Astrocyte of the spinal cord (primary cell): ENCODE measurements around the gene F10.

Experiments used
- DNase-seq: peaks from one replicate; pipeline ENCODE4 v3.0.0; 2011; ENCODE audit warnings: low read depth, low spot score
- H3K4me3 ChIP-seq: 2 replicates; pipeline ENCODE4 v1.5.1; 2011; ENCODE audit warnings: low read depth, mild to moderate bottlenecking, low read length, moderate library complexity
- in situ Hi-C: cut with HindIII; loops from 2 replicates; pipeline ENCODE4 v1.10.0; 2017; ENCODE audit warnings: low sequenced_read_pairs
- TF ChIP-seq, protein P1 (sequence below): IDR thresholded peaks from 2 replicates; pipeline ENCODE4 v1.5.1; 2012; ENCODE audit warnings: low read depth, mild to moderate bottlenecking, low read length, inconsistent platforms

F10 gene

DNA sequence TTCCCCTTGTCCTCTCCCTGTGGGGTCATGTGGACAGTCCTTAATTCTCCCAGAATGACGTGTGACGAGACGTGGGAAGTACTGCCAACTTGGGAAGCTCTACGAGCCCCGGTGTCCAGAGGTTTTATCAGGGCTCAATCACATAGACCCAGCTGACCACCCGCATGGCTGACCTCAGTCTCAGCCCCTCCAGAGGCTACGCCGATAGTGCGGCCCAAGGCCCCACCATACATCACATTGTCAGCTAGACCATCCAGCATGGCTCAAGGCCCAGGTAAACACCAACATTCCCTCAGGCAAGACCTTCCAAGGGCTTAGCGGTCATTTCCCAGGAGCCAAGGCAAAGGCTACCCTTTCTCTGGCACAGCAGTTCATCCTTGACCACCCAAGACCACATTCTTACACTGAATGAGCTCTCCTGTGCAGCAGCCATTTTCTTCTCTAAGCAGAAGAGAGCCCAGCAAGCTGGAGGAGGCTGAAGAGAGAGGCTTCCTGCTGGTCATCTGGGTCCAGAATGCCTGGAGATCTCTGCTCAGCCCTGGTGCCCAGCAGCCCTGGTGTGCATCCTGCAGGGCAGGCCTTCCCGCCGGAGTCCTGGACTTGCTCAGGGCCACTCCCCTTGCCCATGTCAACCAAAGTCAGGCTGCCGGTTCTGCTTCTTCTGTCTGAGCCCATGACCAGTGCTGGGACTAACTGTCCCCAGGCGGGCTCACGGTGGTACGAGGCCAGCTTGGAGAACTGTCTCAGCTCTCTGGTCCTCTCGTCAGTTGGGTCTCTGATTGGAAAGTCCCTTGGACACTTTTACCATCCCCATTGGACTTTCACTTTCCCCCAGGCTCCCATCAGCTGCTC is 7.9 kb upstream of the F10 start:
- in situ Hi-C loops = no loop called here
- no peak overlapping the region for H3K4me3 ChIP-seq
- TF ChIP-seq, protein P1, sequence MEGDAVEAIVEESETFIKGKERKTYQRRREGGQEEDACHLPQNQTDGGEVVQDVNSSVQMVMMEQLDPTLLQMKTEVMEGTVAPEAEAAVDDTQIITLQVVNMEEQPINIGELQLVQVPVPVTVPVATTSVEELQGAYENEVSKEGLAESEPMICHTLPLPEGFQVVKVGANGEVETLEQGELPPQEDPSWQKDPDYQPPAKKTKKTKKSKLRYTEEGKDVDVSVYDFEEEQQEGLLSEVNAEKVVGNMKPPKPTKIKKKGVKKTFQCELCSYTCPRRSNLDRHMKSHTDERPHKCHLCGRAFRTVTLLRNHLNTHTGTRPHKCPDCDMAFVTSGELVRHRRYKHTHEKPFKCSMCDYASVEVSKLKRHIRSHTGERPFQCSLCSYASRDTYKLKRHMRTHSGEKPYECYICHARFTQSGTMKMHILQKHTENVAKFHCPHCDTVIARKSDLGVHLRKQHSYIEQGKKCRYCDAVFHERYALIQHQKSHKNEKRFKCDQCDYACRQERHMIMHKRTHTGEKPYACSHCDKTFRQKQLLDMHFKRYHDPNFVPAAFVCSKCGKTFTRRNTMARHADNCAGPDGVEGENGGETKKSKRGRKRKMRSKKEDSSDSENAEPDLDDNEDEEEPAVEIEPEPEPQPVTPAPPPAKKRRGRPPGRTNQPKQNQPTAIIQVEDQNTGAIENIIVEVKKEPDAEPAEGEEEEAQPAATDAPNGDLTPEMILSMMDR = no peak
- no peak for DNase-seq

- H3K4me3 ChIP-seq = no peak overlapping the region
- no peak for DNase-seq
- in situ Hi-C loops = no loop called here
- TF ChIP-seq, protein P1 = no peak
Observed at GRCh38 chr13:113115363-113116205, 7.0 kb upstream of the F10 start.

DNA sequence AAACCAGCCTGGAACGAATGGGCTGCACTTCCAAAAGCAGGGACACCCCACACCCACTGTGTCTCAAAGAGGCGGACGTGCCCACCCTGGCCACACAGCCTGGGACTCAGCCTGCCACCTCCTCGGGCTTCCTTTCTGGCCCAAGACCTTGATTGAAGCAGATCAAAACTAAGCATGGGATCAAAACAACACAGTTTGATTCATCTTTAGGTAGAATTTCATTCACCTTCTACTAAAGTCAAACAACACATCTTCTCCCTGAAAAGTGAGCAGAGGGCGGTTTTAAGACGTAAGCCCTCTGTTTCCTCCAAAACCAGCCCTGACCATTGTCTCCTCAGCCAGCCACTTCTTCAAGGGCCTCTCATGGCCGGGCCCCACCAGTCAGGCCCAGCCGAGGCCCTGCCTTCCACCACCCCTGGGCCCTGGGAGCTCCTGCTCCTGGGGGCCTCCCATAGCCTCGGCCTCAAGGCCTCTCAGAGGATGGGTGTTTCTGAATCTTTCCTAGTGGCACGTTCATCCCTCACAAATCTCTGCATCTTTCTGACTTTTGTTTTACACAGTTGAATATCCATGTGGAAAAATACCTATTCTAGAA is 6.3 kb upstream of the F10 start:
- no peak for DNase-seq
- H3K4me3 ChIP-seq = no peak overlapping the region
- TF ChIP-seq, protein P1 = no peak
- in situ Hi-C loops = no loop called here

DNA sequence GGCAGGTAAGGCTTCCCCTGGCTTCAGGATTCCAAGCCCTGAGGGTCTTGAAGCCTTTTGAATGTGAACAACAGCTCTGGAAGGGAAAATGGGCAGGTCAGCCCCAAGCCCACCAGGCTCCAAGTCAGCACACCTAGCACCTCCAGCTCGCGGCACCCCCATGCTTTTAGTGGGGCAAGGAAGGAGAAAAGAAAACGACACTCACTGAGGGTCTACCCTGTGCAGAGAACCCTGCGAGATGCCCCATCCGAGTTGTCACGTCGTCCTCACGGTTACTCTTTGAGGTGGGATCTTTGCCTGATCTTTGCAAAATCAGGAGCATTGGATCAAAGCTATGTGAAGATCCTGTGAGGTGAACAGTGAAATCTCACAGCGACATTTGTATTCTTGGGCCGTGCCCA is 5.7 kb upstream of the F10 start:
- DNase-seq = no peak
- TF ChIP-seq, protein P1 = no peak
- H3K4me3 ChIP-seq = no peak overlapping the region
- in situ Hi-C loops = no loop called here

DNA sequence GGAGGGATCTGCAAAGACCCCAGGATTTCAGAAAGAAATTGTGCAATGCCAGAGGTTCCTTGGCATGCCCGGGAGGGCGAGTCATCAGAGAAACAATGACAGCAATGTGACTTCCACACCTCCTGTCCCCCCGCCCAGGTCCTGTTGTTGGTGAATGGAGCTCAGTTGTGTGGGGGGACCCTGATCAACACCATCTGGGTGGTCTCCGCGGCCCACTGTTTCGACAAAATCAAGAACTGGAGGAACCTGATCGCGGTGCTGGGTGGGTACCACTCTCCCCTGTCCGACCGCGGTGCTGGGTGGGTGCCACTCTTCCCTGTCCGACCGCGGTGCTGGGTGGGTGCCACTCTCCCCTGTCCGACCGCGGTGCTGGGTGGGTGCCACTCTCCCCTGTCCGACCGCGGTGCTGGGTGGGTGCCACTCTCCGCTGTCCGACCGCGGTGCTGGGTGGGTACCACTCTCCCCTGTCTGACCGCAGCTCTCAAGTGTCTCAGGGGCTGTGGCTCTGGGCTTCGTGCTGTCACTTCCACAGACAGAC is 5.2 kb upstream of the F10 start:
- in situ Hi-C loops = no loop called here
- no peak overlapping the region for H3K4me3 ChIP-seq
- no peak for DNase-seq
- TF ChIP-seq, protein P1 = no peak

DNA sequence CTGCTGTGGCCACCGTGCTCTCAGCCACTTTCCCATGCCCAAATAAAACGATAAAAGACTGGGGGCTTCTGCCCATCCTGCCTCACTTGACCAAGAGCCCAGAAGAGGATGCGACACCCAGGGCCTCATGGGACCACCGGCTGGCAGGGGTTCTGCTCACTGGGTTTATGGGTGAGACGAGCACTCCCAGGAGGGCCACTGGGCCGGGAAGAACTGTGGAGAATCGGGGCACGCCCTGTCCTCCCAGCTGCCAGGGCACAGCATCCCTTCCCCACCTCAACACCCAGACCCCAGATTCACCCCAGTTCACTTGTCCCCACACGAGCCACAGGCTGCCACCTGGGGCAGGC is 4.7 kb upstream of the F10 start:
- H3K4me3 ChIP-seq = no peak overlapping the region
- in situ Hi-C loops = no loop called here
- TF ChIP-seq, protein P1 = no peak
- no peak for DNase-seq
